Measurements from ENCODE around the gene GJC2.

Gene GJC2

GRCh38 chr1:228117335-228117734 lies 32.4 kb upstream of the GJC2 start:
- H3K4me3 ChIP-seq (ENCODE audit: low read depth, low read length) = no peak overlapping the region
- no peak for TF ChIP-seq CTCF (IDR thresholded peaks at IDR 0.05; ENCODE audit: low read depth, low read length)

- no peak for TF ChIP-seq CTCF (IDR thresholded peaks at IDR 0.05; ENCODE audit: low read depth, low read length)
- no peak overlapping the region for H3K4me3 ChIP-seq (ENCODE audit: low read depth, low read length)
Measured at GRCh38 chr1:228118040-228118439, 31.7 kb upstream of the GJC2 start.

GRCh38 chr1:228120351-228120750 lies 29.4 kb upstream of the GJC2 start:
- TF ChIP-seq CTCF (IDR thresholded peaks at IDR 0.05; ENCODE audit: low read depth, low read length) = no peak

GRCh38 chr1:228120857-228121489 lies 28.8 kb upstream of the GJC2 start:
- H3K4me3 ChIP-seq (ENCODE audit: low read depth, low read length) = no peak overlapping the region
- TF ChIP-seq CTCF (IDR thresholded peaks at IDR 0.05; ENCODE audit: low read depth, low read length) = no peak

More at GRCh38 chr1:228120351-228120750, 29.4 kb upstream of the GJC2 start:
- H3K4me3 ChIP-seq (ENCODE audit: low read depth, low read length) = no peak overlapping the region

- no peak overlapping the region for H3K4me3 ChIP-seq (ENCODE audit: low read depth, low read length)
- TF ChIP-seq CTCF (IDR thresholded peaks at IDR 0.05; ENCODE audit: low read depth, low read length) = no peak
Measured at GRCh38 chr1:228122921-228123441, 26.7 kb upstream of the GJC2 start.

- TF ChIP-seq CTCF (IDR thresholded peaks at IDR 0.05; ENCODE audit: low read depth, low read length) = no peak
- no peak overlapping the region for H3K4me3 ChIP-seq (ENCODE audit: low read depth, low read length)
Measured at GRCh38 chr1:228123505-228123904, 26.2 kb upstream of the GJC2 start.

- TF ChIP-seq CTCF (IDR thresholded peaks at IDR 0.05; ENCODE audit: low read depth, low read length) = no peak
- no peak overlapping the region for H3K4me3 ChIP-seq (ENCODE audit: low read depth, low read length)
Measured at GRCh38 chr1:228125185-228125584, 24.5 kb upstream of the GJC2 start.

Data from WI38 (cell line).